Stimulated activated CD8-positive, alpha-beta memory T cell treated with anti-CD3 and anti-CD28 coated beads, Interleukin-7, amount 100 ng/mL, for 1 hour (primary cell): ENCODE results near the gene ADAMTS2.

Source experiments
- DNase-seq, 2 donors: peaks; one replicate each; pipeline ENCODE4 v3.0.0-alpha.2; 2020; ENCODE audit warnings: low read depth in 2 of 2

ADAMTS2 gene

DNA sequence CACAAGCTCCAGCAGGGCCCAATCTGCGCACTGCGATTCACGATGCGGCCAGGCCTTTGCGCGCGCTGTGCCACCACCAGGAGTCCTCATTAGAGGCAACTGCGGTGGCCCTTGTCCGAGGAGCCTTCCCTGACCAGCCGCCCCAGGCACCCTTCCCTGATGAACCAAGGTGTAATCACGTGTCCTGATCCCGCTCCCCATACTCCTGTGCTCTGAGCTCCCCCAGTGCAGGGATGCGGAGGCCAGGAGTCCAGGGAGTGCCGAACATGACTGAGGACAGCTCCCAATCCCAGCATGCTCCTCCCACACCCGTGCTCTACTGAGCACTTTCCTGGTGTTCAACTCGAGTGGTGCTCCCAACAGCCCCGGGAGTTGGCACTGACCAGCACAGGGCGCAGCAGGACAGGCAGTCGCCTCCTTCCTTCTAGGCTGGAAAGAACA lies 150.3 kb downstream of the ADAMTS2 start:
- no peak for DNase-seq

DNA sequence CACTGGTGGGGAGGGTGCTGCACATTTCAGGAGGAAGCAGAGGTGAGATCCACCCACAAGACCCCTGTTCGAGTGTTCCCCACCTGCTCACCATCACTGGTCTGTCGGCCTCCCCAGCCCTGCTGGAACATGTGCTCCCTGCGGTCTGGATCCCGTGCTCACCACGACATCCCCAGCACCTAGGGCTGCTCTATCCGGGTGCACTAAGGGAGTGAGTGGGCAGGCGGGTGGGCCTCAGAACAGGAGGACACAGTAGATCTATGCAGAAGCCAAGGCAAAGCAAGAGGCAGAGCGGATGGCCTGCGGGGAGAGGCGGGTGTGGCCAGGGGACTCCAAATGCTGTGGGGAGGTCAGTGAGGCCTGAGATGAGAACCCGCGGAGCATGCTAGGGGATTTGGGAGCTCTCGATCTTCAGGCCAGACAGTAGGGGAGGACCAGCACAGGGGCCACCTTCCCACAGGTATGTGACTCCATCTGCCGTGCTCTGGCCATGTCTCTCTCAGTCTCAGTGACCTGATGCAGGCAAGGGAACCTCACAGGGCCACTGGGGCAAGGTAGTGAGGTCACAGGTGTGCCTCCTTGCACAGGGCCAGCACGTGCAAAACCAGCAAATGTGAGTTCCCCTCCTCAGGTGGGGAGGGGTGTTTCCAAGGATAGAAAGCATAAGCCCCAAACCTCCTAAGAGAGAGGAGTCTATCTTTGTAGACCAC lies 150.9 kb downstream of the ADAMTS2 start:
- DNase-seq, result no peak

DNA sequence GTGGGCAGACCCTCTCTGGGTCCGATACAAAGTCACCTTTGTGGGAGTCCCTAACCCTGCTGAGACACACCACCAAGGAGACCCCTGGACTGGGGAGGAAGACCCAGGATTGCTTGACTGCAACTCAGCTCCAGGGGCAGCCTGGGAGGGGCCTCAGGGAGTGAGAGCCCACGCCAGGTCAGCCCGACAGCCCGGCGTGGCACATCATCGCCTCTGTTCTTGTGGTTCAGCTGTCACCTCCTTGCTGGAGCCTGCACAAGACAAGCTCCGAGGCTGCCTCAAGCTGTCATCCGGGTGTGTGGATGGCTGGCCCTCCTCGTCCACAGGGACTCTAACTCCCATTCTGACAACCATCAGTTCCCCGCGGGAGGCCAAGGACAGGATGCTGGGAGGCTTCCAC lies 151.5 kb downstream of the ADAMTS2 start:
- DNase-seq, result no peak

DNA sequence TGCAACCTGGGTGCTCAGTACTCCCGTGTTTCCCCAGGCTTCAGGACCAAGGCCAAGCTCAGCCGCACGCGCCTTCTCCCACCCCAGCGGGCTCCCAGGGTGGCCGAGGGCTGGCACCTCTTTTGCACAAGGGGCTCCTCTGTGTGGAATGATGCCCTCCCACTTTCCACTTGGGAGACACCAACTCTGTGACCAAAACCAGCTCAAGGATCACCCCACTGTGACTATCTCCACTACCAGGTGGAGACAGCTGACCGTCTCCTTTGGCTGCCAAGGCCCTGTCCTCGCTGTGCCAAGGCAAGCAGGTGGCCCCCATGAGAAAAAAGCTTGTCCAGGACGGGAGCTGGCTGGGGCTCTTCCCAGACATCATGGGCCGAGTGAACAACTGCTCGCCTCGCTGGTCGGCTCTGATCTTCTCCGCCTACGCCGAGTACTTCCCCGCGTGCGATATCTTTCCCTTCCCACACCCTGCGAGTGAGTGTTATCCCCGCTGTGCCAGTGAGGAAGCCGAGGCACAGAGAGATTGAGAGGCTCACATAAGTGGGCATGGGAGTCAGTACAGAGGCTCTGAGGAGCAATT lies 152.3 kb downstream of the ADAMTS2 start:
- DNase-seq, result no peak

DNA sequence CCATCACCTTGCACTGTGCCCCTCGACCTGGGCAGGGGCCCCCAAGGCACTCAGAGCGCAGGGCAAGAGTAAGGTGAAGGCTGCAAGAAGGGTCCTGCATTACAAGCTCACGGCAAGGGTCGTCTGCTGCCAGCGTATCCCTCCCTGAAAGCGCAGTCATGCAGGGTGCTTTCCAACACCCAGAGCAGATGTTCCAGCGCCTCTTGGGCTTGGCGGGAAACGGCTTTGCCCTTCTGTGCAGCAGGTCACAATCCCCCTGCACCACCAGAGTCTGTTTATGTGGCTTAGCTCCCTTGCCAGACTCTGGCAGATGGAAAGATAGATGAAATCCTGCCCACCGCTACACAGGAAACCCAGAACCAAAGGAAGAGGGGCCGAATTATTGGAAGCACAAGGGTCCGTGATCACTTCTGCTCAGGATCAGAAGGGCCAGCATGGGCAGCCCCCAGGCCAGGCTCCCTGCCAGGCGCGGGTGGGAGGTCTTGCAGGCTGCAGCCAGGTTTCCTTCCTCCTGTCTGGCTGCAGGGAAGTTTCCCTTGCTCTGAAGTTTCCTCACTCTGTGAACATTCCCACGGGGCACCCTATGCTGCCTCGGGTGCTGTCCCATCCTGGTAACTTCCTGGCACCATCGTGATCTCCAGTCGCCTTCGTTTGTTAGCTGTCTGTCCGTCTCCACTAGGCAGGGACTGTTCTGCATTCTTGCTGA lies 152.9 kb downstream of the ADAMTS2 start:
- DNase-seq, result no peak

DNA sequence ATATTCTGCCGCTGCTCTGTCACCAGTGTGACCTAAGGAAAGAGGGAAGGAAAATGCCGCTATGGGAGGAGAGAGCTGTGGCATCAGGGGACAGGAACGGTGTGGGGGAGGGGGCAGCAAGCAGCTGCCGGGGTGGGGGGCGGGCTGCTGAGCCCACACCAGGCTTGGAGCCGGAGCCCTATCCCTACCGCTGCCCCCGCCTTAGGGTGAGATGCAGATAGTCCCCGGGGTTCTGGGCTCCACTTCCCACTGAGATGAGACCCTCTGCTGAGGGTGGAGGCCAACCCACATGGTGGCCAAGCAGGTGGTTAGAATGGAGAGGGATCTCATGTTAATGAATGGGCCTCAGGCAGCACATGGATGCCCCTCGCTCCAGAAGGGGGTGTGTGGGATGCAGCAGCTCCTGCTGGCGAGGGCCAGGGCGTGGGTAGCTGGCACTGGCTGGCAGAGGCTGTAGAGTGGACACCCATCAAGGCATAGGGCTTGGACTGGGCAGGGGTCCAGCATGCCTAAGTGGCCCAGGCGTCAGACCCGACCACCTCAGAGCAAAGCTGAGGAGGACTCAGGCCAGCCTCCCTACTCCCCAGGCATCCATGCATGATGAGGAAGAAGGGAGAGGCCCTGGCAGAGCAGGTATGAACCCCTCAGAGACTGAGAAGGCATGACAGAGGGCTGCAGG lies 153.6 kb downstream of the ADAMTS2 start:
- DNase-seq, result no peak

DNA sequence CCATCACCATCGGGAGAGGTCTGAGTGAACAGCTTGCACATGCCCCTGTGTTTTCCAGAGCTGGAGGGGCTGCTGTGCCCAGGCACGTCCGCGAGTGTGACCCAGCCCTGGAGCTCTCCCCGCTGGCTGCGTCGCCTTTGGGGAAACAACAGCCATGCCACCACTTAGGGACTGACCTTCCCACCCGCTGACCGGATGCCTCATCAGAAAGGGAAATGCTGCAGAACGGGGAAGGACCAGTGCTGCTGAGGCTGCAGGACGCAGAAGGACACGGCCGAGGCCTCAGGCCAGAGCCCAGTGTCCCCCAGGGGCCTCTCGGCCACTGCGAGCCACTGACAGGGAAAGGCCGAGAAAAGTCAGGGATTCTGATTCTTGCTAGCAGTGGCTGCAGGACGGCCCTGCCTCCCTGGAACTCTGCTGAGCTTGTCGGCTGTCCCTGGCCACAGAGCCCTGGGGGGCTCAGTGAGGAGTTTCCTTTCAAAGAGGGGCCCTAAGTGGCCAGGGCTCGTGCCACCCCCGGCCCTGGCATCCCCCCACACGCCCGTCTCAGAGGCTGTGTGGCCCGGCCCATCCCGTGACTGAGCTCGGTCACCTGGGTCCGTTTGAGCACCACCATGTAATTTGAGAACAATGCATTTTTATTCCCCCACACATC lies 154.3 kb downstream of the ADAMTS2 start:
- DNase-seq, result no peak

DNA sequence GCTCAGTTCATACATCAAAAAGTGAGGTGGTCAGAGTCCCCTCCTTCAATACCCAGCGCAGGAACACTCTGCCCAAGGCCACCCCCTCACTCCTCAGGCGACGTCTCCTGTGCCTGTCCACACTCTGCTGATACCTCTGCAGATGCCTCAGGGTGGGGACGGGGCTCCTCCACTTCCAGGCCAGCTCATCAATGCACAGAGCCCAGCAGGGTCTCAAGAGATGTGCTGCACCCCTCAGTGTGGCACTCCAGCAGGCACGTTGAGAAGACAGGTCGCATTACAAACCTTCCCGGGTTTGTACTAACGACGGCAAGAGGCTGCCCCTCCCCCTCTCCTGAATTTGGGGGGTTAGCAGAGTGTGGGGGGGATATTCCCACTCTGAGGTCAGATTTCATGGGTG lies 156.6 kb downstream of the ADAMTS2 start:
- DNase-seq, result no peak

DNA sequence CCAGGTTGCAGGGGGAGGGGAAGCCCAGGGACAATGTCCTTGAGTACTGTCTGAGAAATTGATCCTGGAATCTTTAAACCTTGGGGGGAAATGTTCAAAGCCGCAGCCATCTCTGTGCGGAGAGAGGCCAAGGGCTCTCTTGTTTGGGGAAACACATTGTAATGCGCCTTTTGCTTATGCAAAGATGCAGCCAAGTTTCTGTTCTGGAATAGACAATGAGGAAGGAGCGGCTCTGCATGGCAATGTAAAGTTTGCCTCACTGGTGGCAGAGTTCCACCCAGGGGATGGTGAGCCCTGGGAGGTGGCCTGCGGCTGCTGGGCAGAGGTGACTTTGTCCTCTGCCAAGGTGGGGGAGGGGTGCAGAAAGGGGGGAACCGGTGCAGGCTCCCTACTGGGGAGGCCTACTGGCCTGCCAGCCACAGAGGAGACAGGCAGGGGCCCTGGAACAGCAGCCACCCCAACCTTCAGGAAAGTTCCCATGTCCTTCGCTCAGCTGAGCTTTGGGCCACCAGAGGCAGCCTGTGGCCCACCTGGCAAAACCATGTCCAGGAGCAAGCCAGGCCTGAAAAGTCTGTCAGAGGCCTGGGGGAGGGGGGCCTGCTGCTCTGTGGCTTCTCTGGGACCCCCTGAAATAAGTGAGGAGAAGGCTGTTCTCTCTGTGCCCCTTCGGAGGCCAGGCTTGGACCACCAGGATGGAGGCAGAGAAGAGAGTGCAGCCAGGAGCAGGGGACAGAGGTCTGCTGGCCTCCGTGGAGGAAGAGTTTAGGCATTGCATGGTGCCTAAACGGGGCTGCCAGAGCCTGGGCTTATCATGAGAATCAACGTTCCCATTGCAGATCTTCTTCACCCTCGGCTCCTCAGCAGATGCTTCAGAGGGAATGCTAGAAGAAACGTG lies 157.3 kb downstream of the ADAMTS2 start:
- no peak for DNase-seq

DNA sequence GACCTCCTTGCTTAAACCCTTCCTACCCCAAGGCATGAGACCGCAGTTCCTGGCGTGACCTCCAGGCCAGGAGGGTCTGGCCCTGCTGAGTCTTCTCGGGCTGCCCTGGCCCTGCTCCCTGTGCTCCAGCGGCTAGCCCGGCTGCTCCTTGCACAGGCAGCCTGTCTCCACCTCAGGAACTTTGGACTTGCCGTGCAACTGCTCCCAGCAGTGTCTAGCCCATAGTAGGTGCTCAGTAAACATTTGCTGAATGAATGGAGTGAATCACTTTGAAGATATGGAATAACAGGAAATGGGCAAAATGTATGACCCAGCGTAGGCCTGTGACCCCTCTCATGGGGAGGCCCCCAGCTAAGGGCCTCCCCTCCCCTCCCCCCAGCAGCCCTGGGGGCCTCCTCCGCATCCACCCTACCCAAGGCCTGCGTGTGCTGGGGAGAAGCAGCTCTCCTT lies 158.0 kb downstream of the ADAMTS2 start:
- no peak for DNase-seq

DNA sequence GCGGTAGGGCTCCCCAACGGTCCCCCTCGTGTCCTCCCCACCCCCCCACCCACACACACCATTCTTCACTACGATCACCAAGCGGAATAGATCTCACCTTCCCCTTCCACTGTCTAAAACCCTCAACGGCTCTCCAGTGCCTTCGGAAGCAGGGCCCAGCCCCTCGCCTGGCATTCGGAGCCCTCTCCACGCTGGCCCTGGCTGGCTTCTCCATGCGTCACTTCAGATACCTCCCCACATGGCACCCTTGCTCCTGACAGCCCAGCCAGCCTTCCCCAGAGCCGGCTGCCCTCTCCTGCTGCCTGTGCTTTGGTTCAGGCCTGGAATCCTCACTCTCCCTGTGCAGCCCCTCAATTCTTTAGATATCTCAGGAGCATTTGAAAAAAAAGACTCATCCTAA lies 158.5 kb downstream of the ADAMTS2 start:
- no peak for DNase-seq

DNA sequence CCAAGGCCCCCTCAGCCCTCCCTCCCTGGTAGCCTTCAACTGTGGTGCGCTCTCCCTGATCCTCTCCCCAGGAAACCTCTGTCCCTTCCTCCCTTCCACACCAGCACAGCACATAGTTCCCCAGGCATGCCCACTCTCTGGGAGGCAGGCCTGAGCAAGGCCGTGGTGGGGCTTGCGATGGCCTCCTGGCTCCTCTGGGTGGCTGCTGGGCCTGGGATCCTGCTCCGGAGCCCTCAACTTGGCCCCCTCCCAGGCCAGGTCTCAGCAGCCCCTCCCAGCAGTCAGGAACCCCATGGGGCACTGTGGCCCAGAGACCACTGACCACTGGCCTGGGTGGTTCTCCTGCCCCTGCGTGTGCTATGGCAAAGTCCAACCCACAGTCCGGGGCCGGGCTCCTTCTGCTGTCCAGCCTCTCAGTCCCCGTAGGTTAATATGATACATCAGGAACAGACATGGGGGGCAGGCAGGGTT lies 159.3 kb downstream of the ADAMTS2 start:
- DNase-seq, result no peak

DNA sequence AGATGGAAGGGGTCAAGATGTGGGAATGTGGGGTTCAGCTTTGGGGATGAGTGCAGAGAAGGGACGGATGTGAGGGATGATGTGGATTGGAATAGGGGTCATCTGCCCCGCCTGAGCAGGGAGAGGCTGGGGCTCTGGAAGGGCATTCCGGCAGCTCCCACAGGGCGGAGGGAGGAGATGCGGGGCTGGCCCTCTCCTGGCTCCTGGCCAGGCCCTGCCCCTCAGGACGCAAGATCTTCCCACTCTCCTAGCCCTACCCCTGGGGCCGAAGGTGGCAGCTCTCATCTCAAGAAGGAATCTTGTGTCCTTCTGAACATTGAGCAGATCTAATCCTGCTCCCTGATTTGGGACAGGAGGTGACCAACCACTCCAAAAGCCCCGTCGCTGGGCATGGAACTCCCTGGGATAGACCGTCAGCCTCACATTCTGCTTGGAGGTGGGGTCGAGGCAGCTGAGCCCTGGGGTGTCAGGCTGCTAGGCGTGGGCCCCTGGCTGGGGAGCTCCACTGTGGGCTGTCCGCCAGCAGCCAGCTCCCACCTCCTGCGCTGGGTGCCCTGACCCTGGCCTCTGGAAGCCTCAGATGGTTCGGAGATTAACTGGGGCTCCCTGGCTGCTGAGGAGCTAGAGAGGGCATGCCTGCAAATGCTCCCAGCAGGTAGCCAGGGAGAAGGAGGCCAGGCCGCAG lies 159.9 kb downstream of the ADAMTS2 start:
- no peak for DNase-seq

DNA sequence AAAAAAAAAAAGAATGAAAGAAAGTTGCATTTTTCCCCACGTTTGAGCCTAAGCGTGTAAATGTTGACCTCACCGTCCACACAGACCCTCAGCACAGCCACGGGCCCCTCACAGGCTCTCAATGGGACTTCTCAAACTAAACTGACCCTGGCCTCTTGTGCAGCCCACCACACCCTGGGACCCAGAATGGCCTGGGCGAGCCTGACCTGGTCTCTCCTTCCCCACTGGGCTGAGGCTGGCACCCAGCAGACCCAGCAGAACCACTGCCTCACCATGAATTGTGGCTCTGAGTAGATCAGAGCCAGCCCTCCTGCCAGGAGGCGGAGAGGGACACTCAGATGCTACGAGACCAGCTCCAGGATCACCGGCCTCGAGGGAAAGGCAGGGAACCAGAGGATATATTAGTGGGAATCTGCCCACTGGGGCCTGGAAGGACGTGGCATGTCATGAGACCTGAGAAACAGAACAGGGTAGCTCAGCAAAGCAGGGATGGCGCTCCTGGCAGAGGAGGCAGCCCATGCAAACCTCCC lies 160.7 kb downstream of the ADAMTS2 start:
- no peak for DNase-seq

DNA sequence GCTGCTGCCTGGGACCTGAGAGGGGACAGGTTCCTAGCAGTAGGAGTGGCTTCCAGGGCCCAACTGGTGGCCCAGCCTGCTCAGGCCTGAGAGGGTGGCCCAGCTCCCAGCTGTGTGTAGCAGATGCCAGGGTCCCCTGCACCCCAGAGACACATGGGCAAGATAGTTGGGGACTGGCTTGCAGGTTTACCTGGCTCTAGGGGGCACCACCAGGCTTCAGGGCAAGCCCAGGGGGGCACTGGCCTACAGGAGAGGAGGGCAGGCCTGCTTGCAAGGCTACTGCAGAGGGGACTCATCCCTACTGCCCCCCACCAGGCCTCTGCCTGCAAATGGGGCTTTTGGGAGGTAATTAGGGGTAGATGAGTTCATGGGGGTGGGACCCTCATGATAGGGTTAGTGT lies 161.8 kb downstream of the ADAMTS2 start:
- no peak for DNase-seq

DNA sequence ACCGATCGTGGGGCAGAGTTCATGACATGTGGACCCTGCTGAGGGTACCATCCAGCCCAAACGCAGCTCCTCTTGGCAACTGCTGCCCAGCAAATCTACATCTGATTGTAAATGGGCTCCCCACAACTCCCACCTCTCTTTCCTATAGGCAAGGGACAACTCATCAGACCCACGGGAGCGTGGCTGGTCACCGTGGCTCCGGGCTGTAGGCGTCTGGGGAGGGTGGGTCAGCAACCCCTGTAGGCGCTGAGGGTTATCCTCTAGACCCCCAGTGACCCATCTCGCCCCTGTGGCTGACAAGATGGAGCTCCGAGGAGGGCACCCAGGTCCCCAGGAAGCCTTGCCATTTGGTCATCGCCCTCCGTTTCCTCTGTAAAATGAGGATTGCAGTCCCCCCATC lies 162.7 kb downstream of the ADAMTS2 start:
- DNase-seq, result no peak

DNA sequence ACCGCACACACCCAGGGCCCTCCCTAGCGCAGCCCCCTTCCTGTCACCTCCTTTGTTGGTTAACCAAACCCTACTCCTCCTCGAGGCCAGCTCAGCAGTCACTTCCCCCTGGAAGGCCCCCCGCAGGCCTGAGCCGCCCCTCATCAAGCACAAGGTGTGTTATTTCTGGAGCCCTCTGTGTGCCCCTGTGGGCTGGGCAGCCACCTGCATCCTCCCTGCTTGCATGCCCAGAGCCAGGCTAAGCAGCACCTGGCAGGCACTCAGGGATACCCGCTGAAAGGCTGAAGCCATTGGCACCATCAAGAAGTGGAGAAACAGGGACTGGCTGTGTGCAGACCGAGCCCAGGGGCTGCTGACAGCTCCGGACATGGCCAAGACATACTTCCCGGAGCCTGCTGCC lies 163.3 kb downstream of the ADAMTS2 start:
- DNase-seq, result no peak

DNA sequence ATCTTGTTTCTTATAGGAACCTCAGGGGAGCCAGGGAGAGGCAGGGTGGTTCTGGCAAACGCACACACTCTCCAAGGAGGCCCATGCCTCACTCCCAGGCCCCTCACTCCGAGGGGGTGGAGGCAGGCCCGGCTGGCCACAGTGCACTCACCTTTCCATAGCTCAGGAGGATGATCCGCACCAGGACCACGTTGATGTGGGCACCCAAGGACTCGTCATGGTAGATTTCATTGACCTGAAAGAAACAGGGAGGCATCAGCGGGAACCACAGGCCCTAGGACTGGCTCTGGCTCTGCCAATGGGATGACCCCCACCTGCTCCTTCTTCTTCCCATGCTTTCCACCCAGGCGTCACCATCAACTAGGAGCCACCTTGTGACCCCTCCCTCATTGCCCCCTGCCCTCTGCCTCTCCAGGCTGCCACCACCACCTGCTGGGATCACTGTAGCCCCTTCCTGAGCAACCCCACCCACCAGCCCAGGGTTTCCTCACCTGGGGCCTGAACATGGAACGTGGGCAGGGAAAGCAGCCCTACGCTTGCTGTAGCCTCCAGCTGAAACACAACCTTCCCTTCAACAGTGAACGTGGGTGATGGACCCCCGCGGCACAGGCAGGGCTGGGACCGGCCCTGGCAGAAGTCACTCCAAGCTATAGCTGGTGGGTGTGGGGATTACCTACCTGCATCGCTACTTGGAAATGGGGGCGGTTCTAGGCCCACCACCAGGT lies 164.2 kb downstream of the ADAMTS2 start:
- DNase-seq, result no peak

DNA sequence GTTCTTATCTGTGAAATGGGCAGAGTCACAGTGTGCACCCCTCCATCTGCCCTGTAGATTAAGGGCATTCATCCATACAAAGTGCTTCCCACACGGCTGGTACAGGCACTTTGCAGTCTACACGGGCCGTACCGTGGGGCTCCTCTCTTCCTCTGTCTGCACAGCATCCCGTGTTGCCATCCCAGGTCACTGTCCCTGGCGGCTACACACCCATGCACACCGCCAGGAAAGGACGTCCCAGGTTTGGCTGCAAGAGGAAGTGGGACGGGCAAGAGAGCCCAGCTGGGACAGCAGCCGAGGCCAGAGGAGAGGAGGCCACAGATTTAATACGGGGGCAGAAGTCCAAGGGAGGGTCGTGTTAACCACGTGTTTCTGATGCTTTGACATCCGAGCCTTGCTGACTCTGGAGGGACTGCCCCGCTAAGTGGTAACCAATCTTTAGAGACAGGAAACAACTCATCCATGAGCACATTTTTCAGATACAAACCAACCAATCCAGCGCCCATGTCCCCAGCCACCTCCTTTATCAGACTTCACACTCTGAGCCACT lies 165.1 kb downstream of the ADAMTS2 start:
- no peak for DNase-seq
